ENCODE measurements around the gene LRIG3.

The LRIG3 gene

GRCh38 chr12:58920102-58920960 lies at the start of gene LRIG3:
TSS of gene LRIG3 (minus strand) at chr12:58920504. CDS start at chr12:58920235, 269 bp downstream.
- no peak for DNase-seq (ENCODE audit: low read depth)
- TF ChIP-seq CTCF (IDR thresholded peaks at IDR 0.05; ENCODE audit: control insufficient read depth, extremely low read depth, insufficient read depth) = no peak
- peak within 1 kb of the TSS; percentile 76 for H3K4me3 ChIP-seq (ENCODE audit: low read depth, low read length)

GRCh38 chr12:58969237-58969636 lies 48.9 kb upstream of the LRIG3 start:
- no peak for DNase-seq (ENCODE audit: low read depth)
- no peak for TF ChIP-seq CTCF (IDR thresholded peaks at IDR 0.05; ENCODE audit: control insufficient read depth, extremely low read depth, insufficient read depth)
- H3K4me3 ChIP-seq (ENCODE audit: low read depth, low read length) = no peak overlapping the region

- H3K4me3 ChIP-seq (ENCODE audit: low read depth, low read length) = no peak overlapping the region
- no peak for TF ChIP-seq CTCF (IDR thresholded peaks at IDR 0.05; ENCODE audit: control insufficient read depth, extremely low read depth, insufficient read depth)
- DNase-seq (ENCODE audit: low read depth) = no peak
Observed at GRCh38 chr12:58967561-58967960, 47.3 kb upstream of the LRIG3 start.

GRCh38 chr12:58966939-58967338 lies 46.6 kb upstream of the LRIG3 start:
- TF ChIP-seq CTCF (IDR thresholded peaks at IDR 0.05; ENCODE audit: control insufficient read depth, extremely low read depth, insufficient read depth) = no peak
- no peak for DNase-seq (ENCODE audit: low read depth)

GRCh38 chr12:58965568-58965967 lies 45.3 kb upstream of the LRIG3 start:
- no peak for TF ChIP-seq CTCF (IDR thresholded peaks at IDR 0.05; ENCODE audit: control insufficient read depth, extremely low read depth, insufficient read depth)
- H3K4me3 ChIP-seq (ENCODE audit: low read depth, low read length) = no peak overlapping the region

More at GRCh38 chr12:58966939-58967338, 46.6 kb upstream of the LRIG3 start:
- H3K4me3 ChIP-seq (ENCODE audit: low read depth, low read length) = no peak overlapping the region

GRCh38 chr12:58963844-58964243 lies 43.5 kb upstream of the LRIG3 start:
- TF ChIP-seq CTCF (IDR thresholded peaks at IDR 0.05; ENCODE audit: control insufficient read depth, extremely low read depth, insufficient read depth) = no peak
- H3K4me3 ChIP-seq (ENCODE audit: low read depth, low read length) = no peak overlapping the region
- no peak for DNase-seq (ENCODE audit: low read depth)

More at GRCh38 chr12:58965568-58965967, 45.3 kb upstream of the LRIG3 start:
- DNase-seq (ENCODE audit: low read depth) = no peak
